HG02943 (cell line): ENCODE results near the gene SGMS1.
A peak's percentile ranks its signal among the peaks of the same experiment; 100 is the strongest.
"Not testable (repeated sequence)": the region's sequence is repeated elsewhere in the genome, so short reads cannot be mapped to it uniquely, and the experiment has no call there.

Source experiments
- ATAC-seq: cut with Tn5 transposase; IDR thresholded peaks from one replicate; pipeline ENCODE4 v1.9.1; 2021; ENCODE audit warnings: mild to moderate bottlenecking, low read depth, moderate library complexity; ENCODE audit not compliant: unreplicated experiment

Gene SGMS1

GRCh38 chr10:50438049-50438936 is 185.5 kb downstream of the SGMS1 start:
- ATAC-seq: no peak

- ATAC-seq: no peak
Measured at GRCh38 chr10:50437248-50437647, 186.5 kb downstream of the SGMS1 start.

- no peak for ATAC-seq
Measured at GRCh38 chr10:50436805-50437204, 187.0 kb downstream of the SGMS1 start.

DNA sequence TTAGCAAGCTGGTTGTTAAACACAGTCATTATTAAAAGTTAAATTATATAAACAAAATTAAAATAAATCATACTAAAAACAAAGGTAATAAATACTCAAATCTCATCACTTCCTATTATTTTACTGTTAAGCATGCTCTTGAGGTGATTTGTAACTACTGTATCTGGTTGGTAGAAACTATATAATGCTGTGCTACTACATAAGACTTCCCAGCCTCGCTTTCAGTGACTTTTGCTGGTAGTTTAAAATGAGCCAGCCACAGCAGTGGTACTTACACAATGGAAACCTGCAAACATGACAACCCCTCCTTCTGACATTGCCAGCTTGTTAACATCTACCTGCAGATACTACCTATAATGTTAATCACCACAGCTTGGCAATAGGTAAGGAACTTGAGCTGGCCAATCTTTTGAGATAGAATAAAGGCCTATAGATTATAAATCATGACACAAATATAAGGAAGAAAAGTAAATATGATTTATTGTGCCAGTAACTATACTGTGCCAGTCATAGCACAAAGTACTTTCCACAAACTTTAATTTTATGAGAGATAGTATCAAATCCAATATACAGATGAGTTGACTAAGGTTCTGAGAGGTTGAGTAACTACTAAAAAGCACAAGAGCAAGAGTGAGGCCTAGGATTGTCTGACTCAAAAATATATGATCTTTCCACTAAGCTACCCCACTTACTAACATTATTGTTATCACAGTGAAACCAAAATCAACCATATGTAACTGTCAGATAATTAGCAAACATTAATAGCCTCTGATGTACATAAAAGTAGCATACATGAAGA is 191.3 kb downstream of the SGMS1 start:
- peak; percentile 49 for ATAC-seq

DNA sequence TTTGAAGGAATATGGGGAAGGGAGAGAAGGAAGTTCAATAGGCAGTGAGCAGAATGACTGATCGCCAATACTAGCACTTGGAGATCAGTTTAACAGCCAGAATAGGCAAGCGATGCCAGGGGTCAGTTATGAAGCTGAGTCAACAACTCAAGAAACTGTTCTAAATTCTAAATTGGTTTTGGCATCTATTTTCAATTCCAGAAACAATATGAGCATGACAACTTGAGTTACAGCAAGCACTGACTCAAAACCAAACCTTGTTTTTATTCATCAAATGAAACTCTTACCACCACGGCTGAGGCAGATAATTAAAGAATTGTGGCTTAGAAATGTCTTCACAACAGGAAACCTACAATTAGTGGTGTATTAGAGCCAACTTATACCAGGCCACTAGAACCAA is 192.0 kb downstream of the SGMS1 start:
- ATAC-seq: peak; percentile 76

DNA sequence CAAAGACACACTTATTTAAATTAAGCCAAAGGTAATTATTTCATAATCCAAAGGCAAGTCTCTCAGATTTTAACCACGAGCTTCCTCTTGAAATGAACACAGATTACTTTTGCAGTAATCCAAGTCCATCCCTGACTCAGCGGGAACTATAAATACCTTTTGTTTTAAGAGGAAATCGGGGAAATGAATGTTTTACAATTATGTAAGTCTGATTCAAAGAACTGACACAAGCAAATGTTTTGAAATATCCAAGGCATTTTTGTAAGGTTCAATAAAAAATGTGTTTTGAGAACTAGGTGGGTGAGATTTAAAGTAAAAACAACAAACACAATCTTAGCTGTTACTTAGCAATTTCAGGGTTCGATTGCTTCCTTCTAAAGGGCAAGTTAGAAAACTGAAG is 192.6 kb downstream of the SGMS1 start:
- no peak for ATAC-seq

GRCh38 chr10:50426485-50426884 is 197.3 kb downstream of the SGMS1 start:
- ATAC-seq: peak; percentile 83

DNA sequence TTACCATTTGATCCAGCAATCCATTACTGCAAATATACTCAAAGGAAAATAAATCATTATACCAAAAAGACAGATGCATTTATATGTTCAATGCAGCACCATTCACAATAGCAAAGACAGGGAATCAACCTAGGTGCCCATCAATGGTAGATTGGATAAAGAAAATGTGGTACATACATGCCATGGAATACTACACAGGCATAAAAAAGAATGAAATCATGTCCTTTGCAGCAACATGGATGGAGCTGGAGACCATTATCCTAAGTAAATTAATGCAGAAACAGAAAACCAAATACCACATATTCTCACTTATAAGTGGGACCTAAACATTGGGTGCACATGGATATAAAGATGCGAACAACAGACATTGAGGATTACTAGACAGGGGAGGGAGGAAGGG is 198.5 kb downstream of the SGMS1 start:
- not testable (repeated sequence) for ATAC-seq

- ATAC-seq: no peak
Measured at GRCh38 chr10:50423448-50423847, 200.3 kb downstream of the SGMS1 start.

DNA sequence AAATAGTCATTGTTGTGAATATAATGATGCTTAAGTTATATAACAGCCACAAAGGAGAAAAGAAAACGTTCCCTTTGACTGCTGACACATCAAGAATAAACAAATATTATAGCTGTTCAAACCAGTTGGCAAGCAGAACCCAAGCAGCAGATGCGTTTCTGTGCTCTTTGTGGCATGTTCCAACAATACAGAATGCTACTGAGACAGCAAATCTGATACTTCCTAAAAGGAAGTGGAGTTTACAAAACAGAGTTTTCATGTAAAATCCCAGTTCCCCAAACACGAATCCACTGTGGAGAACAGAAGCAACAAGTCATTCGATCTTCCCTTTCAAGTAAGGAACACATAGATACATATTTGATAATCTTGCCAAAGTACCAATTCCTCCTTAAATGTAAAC is 201.5 kb downstream of the SGMS1 start:
- ATAC-seq: no peak

DNA sequence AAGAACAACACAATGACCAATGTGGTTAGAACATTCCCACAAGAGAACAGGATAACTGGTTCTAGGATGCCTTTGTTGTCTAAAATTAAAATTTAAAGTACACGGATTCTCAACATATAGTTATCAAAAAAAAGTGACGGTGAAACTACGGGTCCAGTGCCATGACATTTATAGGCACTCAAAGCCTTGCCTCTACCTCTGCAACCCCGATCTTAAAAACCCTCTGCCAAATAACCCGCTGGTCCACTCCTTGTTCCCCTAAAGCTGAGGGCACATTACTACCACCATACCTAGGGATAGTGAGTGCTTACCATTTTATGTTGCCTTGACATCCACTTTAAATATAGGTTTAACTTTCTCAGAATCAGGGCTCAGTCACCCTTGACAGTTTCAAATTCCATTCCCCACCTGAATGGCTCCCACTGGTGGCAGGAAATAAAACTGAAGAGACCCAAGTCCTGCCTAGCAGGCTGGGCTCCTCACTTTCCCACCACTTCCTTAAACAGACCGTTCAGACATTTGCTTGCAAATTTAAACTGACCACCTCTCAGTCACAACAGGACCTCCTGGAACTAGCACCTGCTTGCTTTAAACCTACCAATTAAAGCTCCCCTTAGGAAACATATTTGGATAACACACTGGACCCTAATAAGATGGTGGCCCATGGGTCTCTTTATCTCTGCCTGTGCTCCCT is 202.6 kb downstream of the SGMS1 start:
- ATAC-seq: no peak

DNA sequence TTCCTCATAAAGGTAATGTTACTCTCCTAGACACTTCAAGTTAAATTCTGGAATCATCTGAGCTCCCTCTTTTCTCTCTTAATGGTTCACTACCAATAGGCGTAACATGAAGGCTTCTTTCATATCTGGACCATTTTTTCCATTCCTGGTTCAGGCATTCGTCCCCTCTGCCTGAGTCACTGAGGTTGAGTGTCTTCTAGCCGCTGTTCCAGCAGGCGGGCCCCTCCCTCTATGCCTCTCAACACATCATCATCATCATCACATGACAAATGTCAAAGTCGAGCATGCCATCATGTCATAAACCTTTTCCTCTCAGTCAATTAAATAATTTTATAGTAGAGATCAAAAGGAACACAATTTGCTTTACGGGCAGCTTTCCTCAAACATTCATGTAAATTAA is 203.6 kb downstream of the SGMS1 start:
- ATAC-seq: no peak

DNA sequence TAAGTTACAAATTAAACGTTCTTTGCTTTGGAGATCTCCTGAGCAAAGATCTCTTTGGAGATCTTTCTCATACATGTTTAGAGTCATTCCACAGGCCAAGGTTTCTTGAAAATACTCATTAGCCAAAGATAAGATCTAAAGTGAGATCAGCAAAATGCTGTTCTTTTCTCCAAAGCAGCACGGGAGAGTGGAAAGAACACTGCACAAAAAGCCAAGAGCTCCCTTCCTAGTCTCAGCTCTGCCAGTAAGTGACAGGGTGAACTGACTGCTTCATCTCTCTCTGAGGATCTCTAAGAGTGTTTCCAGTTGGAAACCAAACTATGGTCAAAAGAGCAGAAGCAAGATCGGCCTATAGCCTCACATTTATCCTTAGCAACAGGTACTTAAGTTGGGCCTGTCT is 204.0 kb downstream of the SGMS1 start:
- ATAC-seq: no peak

GRCh38 chr10:50419091-50419490 is 204.7 kb downstream of the SGMS1 start:
- no peak for ATAC-seq

DNA sequence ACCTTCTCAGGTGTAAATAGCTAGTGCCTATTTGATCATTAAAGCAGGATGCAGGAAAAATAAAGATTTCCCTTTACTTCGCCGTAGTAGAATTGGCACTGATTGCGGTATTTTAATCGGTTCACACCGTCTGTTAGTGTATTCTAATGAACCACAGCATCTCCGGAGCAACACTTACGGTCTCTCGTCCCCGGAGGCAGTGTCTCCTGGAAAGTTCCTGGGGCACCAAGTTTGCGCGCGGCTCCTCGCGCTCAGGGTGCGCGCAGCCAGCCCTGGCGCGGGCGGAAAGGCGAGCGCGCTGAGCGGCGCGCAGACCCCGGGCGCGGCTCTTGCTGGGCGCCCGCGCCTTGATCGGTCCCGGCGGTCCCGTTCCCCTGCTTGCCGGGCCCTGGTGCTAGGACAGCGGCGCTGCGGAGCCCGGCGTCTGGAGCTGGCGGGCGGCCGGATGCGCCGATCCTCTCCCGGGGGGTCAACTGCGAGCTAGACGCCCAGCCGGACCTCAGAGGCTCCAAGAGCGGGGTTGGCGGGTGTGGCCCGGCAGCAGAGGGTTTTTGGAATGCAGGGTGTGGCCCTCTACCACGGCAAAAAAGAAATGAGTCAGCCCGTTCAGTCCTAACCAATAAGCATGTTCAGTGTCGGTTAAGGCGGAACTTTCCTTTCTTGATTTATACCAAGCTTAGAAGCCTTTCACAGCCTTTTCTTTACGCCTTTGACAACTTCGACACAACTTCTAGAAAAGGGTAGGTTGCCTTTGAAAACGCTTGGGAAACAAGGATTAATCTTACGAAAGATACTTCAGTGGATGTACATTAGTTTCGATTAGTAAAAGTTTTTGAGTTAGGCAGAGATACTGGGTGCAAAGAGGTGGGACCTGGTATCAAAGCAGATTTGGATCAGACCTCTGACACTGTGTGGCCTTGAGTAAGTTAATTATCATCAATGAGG is 205.6 kb downstream of the SGMS1 start:
- peak; percentile 67 for ATAC-seq

GRCh38 chr10:50417486-50417885 is 206.3 kb downstream of the SGMS1 start:
- peak; percentile 17 for ATAC-seq

- no peak for ATAC-seq
Measured at GRCh38 chr10:50416881-50417280, 206.9 kb downstream of the SGMS1 start.

DNA sequence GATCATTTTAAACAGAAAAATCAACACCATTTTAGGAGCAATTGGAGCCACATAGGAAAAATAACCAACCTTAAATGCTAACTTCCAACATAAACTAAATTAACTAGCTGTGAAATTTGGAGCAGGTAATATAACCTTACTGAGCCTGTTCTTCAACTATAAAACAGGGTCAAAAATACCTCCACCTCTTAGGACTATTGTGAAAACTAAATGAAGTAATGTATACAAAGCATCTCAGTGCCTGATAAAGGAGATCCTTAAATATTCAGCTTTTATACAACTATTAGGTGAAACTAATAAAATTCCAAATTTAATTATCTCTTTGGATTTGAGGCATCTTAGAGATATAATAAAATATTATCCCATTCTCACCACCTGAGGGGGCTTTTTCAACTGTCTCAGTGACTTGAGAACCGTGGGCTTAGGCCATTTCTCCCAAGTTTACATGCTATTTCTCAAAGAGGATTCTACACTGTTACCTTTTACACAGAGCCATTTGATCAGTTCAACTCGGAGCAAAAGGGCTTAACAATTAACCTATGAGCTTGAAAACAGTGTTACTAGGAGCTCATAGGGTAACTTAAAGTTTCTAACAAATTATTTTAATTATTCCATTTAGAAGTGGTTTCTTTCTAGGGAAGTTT is 207.5 kb downstream of the SGMS1 start:
- ATAC-seq: no peak

DNA sequence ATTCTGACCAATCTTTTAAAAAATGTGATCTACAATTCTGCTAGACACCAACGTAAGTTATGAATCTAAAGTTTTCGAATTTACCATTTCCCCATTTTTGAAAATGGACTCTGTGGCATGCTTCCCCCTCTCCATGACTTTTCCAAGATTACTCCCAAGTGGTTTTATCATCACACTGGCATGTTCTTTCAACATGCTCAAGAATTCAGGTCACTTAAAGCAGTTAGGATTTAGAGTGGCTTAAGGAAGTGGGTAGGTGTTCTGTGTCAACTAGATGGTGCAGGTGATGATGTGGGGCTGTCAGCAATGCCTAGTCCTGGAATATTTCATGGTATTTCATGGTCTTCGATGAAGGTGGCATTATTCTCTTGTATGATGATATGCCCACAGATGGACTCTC is 208.5 kb downstream of the SGMS1 start:
- ATAC-seq: no peak
